Stimulated activated CD8-positive, alpha-beta memory T cell treated with anti-CD3 and anti-CD28 coated beads, Interleukin-15, amount 100 ng/mL, for 4 hours (primary cell): ENCODE measurements around the gene PIK3CD.
"Not testable (repeated sequence)": the region's sequence is repeated elsewhere in the genome, so short reads cannot be mapped to it uniquely, and the experiment has no call there.

Source experiments
- DNase-seq, 2 donors: peaks; one replicate each; pipeline ENCODE4 v3.0.0-alpha.2; 2020; ENCODE audit warnings: low read depth in 2 of 2

The PIK3CD gene

GRCh38 chr1:9733160-9733789 lies 81.7 kb downstream of the PIK3CD start:
- DNase-seq: no peak

GRCh38 chr1:9735800-9736199 lies 84.3 kb downstream of the PIK3CD start:
- DNase-seq: no peak

- DNase-seq: no peak
Observed at GRCh38 chr1:9736241-9736640, 84.7 kb downstream of the PIK3CD start.

GRCh38 chr1:9737057-9737456 lies 85.5 kb downstream of the PIK3CD start:
- no peak for DNase-seq

- no peak for DNase-seq
Observed at GRCh38 chr1:9737671-9738070, 86.1 kb downstream of the PIK3CD start.

- DNase-seq: no peak
Observed at GRCh38 chr1:9744106-9744799, 92.7 kb downstream of the PIK3CD start.

GRCh38 chr1:9746211-9746610 lies 94.7 kb downstream of the PIK3CD start:
- DNase-seq: no peak

GRCh38 chr1:9746651-9747050 lies 95.1 kb downstream of the PIK3CD start:
- no peak for DNase-seq

GRCh38 chr1:9748391-9748790 lies 96.9 kb downstream of the PIK3CD start:
- DNase-seq: not testable (repeated sequence)

- no peak for DNase-seq
Observed at GRCh38 chr1:9749361-9749760, 97.8 kb downstream of the PIK3CD start.

- DNase-seq: no peak
Observed at GRCh38 chr1:9751971-9752370, 100.4 kb downstream of the PIK3CD start.

- no peak for DNase-seq
Observed at GRCh38 chr1:9753121-9753531, 101.6 kb downstream of the PIK3CD start.

GRCh38 chr1:9755441-9755995 lies 104.0 kb downstream of the PIK3CD start:
- no peak for DNase-seq

GRCh38 chr1:9758559-9759121 lies 107.1 kb downstream of the PIK3CD start:
- no peak for DNase-seq

- no peak for DNase-seq
Observed at GRCh38 chr1:9759939-9760338, 108.4 kb downstream of the PIK3CD start.

- no peak for DNase-seq
Observed at GRCh38 chr1:9760824-9761223, 109.3 kb downstream of the PIK3CD start.

- DNase-seq: no peak
Observed at GRCh38 chr1:9761855-9762254, 110.3 kb downstream of the PIK3CD start.

- DNase-seq: not testable (repeated sequence)
Observed at GRCh38 chr1:9762446-9762845, 110.9 kb downstream of the PIK3CD start.

- no peak for DNase-seq
Observed at GRCh38 chr1:9763914-9764313, 112.4 kb downstream of the PIK3CD start.

- no peak for DNase-seq
Observed at GRCh38 chr1:9764550-9764949, 113.0 kb downstream of the PIK3CD start.

- no peak for DNase-seq
Observed at GRCh38 chr1:9766759-9767442, 115.4 kb downstream of the PIK3CD start.

- DNase-seq: no peak
Observed at GRCh38 chr1:9767964-9768668, 116.6 kb downstream of the PIK3CD start.
